Type B pancreatic cell (in vitro differentiated cells): ENCODE measurements around the gene ZSWIM8. TPM values are rescaled to one million over a fixed set of nuclear protein-coding genes. Genes with fewer than 3 reads are reported as not detected.

Experiments
- DNase-seq: peaks from one replicate; pipeline ENCODE4 v3.0.0; 2021; ENCODE audit warnings: mixed read lengths; ENCODE audit not compliant: unreplicated experiment; ENCODE audit errors: extremely low spot score
- H3K27ac Mint-ChIP-seq: 2 replicates; pipeline ENCODE4 v1.8.0; 2021; ENCODE audit warnings: mild to moderate bottlenecking, mixed read lengths
- H3K27me3 Mint-ChIP-seq: 2 replicates; pipeline ENCODE4 v1.8.0; 2021; ENCODE audit warnings: mixed read lengths
- H3K36me3 Mint-ChIP-seq: 2 replicates; pipeline ENCODE4 v1.8.0; 2021; ENCODE audit warnings: mixed read lengths
- H3K4me1 Mint-ChIP-seq: one replicate; pipeline ENCODE4 v1.8.0; 2021; ENCODE audit warnings: mixed read lengths; ENCODE audit not compliant: unreplicated experiment
- H3K4me3 Mint-ChIP-seq: 2 replicates; pipeline ENCODE4 v1.8.0; 2021; ENCODE audit warnings: mild to moderate bottlenecking, mixed read lengths
- H3K9me3 Mint-ChIP-seq: 2 replicates; pipeline ENCODE4 v1.8.0; 2021; ENCODE audit warnings: mixed read lengths
- total RNA-seq: library from RNA; stranded (reverse); gene quantifications from 2 replicates; pipeline ENCODE4 v1.2.1, GENCODE V29; 2021; ENCODE audit warnings: low replicate concordance
- TF ChIP-seq, protein P1 (sequence below): fragments of 200-600 bp; sonication (generic); conservative IDR thresholded peaks from 2 replicates; pipeline ENCODE4 v1.5.0; 2021; ENCODE audit warnings: antibody characterized with exemption, mild to moderate bottlenecking

Gene ZSWIM8
- total RNA-seq, 1 donor from 2014 or later = 139 TPM

DNA sequence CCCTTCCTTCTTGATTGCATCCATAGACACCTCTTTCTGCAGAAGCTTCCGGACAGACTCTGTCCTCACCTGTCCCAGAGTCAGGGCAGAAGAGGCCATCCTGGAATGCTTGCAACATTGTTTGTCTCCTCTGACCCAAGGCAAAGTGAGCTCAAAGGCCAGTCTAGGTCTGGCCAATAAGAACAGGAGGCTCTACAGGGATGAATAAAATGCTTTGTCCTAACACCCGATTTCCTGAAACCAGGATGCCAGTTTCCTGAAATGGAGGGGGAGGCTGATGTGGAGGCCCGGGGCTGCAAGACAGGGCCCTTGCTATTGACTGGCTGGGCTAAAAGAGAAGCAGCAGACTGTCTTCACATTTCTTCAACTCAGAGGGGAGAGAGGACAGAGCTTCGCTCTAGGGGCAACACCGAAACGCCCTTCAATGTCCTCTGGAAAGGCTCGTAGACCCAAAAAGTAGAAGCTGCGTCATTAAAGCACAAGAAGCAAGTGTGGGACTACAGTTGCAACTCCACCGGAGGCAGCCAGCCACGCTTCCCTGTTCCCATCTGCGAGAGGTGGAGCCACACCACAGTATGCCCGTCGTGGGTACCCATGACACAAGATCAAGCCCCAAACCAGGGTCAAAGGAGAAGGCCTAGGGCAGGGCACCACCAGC is 55.1 kb downstream of the ZSWIM8 start:
- Mint-ChIP-seq H3K27ac (no peak overlapping the region), H3K4me3 (no peak overlapping the region), H3K4me1 (no peaks in the 10 kb centered on the region), H3K27me3 (no peaks in the 10 kb centered on the region), H3K9me3 (no peaks in the 10 kb centered on the region), H3K36me3 (peaks cover 7% of the 10 kb centered on the region)
- no peak for DNase-seq
- TF ChIP-seq, protein P1, sequence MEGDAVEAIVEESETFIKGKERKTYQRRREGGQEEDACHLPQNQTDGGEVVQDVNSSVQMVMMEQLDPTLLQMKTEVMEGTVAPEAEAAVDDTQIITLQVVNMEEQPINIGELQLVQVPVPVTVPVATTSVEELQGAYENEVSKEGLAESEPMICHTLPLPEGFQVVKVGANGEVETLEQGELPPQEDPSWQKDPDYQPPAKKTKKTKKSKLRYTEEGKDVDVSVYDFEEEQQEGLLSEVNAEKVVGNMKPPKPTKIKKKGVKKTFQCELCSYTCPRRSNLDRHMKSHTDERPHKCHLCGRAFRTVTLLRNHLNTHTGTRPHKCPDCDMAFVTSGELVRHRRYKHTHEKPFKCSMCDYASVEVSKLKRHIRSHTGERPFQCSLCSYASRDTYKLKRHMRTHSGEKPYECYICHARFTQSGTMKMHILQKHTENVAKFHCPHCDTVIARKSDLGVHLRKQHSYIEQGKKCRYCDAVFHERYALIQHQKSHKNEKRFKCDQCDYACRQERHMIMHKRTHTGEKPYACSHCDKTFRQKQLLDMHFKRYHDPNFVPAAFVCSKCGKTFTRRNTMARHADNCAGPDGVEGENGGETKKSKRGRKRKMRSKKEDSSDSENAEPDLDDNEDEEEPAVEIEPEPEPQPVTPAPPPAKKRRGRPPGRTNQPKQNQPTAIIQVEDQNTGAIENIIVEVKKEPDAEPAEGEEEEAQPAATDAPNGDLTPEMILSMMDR = no peak

DNA sequence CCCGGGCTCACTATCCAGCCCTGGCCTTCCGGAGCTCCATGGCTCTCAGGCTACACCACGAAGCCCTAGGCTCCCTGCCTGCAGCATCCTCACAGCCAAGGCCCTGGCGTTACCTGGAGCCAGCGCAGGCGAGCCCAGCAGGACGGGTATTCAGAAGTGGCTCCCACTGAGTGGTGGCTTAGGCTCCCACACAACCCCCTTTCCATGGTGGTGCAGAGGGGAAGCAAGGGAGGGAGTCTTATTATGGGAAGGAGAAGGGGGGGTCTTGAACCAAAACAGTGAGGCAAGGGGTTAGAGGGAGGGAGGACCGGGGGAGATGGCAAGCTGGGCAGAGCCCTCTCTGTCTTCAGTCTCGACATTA is 55.6 kb downstream of the ZSWIM8 start:
- H3K27ac Mint-ChIP-seq = no peak overlapping the region
- H3K36me3 Mint-ChIP-seq = peaks cover 7% of the 10 kb centered on the region
- DNase-seq = no peak
- H3K27me3 Mint-ChIP-seq = no peaks in the 10 kb centered on the region
- TF ChIP-seq, protein P1 = no peak
- no peaks in the 10 kb centered on the region for H3K9me3 Mint-ChIP-seq
- no peaks in the 10 kb centered on the region for H3K4me1 Mint-ChIP-seq
- H3K4me3 Mint-ChIP-seq = no peak overlapping the region

DNA sequence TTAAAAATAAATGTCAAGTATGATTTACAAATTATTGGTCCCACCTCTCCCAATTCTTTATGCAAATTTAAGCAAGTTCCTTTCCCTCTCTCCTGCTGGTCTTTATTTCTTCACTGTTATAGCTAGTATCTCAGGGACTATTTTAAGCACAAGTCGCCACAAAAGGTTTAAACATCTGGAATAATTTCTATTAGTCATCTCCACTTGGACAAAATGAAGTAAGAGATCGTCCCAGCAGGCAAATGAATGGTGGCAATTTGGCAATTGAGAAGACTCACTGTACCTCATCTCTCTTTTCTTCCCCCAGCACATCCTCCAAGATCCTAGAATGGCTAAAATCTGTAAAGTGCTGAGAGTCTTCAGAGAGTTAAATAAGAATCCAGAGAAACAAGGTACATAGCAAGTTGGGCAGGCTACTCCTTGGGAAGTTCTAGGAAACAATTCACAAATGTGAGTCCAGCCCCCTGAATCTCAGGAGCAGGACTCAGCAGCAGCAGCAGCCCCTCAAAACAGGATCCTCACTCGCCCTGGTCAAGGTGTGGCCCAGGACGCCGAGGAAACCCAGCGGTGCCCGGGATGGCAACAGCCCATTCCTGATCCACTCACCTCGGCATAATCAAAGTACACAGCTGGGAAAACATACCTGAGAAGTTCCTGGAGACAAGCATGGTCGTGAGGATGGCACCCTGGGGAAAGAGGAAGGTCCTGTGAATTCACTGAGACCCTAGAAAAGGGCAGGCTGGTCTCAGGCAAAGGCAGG is 56.3 kb downstream of the ZSWIM8 start:
- Mint-ChIP-seq H3K27me3 (no peaks in the 10 kb centered on the region), H3K36me3 (peaks cover 12% of the 10 kb centered on the region), H3K27ac (no peak overlapping the region), H3K9me3 (no peaks in the 10 kb centered on the region), H3K4me3 (no peak overlapping the region), H3K4me1 (no peaks in the 10 kb centered on the region)
- TF ChIP-seq, protein P1 = no peak
- DNase-seq = no peak

DNA sequence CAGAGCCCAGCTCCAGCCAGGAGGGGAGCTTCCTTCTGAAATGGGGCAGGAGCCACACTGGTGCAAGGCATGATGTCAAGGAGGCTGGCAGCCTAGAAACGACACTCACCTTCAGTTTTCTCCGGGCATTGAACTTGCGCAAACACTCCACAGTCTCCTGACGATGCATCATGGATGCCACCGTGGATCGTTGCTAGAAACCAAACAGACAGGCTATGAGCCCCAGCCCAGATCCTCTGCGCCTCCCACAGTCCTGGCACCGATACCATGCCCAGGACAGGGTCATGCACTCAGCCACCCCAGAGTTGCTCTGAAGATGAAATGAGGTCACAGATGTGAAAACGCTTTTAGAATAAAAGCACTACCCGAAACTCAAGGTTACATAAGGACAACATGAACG is 56.9 kb downstream of the ZSWIM8 start:
- no peaks in the 10 kb centered on the region for H3K4me1 Mint-ChIP-seq
- no peak overlapping the region for H3K27ac Mint-ChIP-seq
- H3K27me3 Mint-ChIP-seq = no peaks in the 10 kb centered on the region
- TF ChIP-seq, protein P1 = no peak
- no peaks in the 10 kb centered on the region for H3K9me3 Mint-ChIP-seq
- no peak for DNase-seq
- H3K4me3 Mint-ChIP-seq = no peak overlapping the region
- H3K36me3 Mint-ChIP-seq = peaks cover 14% of the 10 kb centered on the region

DNA sequence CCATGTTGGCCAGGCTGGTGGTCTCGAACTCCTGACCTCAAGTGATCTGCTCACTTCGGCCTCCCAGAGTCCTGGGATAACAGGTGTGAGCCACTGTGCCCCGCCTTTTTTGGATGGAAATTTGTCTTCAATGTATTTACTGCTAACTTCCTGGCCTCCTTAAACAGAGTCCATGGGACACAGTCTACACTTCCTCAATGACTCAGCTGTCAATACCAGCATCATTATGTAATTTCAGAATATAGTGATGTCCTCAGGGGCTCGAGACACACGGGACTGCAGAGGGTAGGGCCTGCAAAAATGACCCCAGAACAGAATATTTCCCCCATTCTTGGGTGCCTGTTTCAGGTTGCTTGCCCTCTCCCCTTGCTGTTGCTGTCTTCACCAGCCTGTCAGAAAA is 57.9 kb downstream of the ZSWIM8 start:
- peaks cover 14% of the 10 kb centered on the region for H3K36me3 Mint-ChIP-seq

More for the DNA sequence above, 57.9 kb downstream of the ZSWIM8 start:
- Mint-ChIP-seq H3K4me1 (no peaks in the 10 kb centered on the region), H3K4me3 (no peak overlapping the region), H3K27me3 (no peaks in the 10 kb centered on the region), H3K9me3 (no peaks in the 10 kb centered on the region), H3K27ac (no peak overlapping the region)
- no peak for DNase-seq
- TF ChIP-seq, protein P1 = no peak
